ENCODE data around the gene COL6A2. TPM values are rescaled to one million over a fixed set of nuclear protein-coding genes. Genes with fewer than 3 reads are reported as not detected.

Gene COL6A2
- total and polyA plus RNA-seq, 10 of the 15 experiments (the other 5 are each of a cell fraction or from before 2014, with no cell fraction given) = 0.16 to 1.3 (median 0.34) TPM; not detected in 7

DNA sequence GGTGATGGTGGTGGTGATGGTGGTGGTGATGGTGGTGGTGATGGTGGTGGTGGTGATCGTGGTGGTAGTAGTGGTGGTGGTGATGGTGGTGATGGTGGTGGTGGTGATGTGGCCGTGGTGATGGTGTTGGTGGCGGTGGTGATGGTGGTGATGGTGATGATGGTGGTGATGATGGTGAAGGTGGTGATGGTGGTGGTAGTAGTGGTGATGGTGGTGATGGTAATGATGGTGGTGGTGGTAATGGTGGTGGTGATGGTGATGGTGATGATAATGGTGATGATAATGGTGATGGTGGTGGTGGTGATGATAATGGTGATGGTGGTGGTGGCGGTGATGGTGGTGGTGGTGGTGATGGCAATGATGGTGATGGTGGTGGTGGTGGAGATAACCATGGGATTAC lies 6.8 kb upstream of the COL6A2 start:
- DNase-seq (ENCODE audit: low read depth, low spot score) = no peak
- H3K27ac ChIP-seq (ENCODE audit: control insufficient read depth, insufficient read depth) = no peak overlapping the region
- intact Hi-C loops (cut with micrococcal nuclease; ENCODE audit: unreplicated experiment) (no loop called here), in situ Hi-C loops (cut with MboI) (no loop called here)
- ATAC-seq = no peak
- H3K4me2 ChIP-seq (ENCODE audit: control insufficient read depth, insufficient read depth) = no peak overlapping the region
- H3K9me3 ChIP-seq (replicated peaks; ENCODE audit: control insufficient read depth, insufficient read depth, low read length) = no peaks in the 10 kb centered on the region; the same call in 2 of the 3 replicates
- no peaks in the 10 kb centered on the region for H4K20me1 ChIP-seq (ENCODE audit: control insufficient read depth, insufficient read depth)
- no peaks in the 10 kb centered on the region for H3K79me2 ChIP-seq (ENCODE audit: control insufficient read depth, insufficient read depth, low read length)
- no peaks in the 10 kb centered on the region for H3K4me1 ChIP-seq (ENCODE audit: control insufficient read depth, insufficient read depth, low read length)
- FAIRE-seq = no peak
- H3K36me3 ChIP-seq (ENCODE audit: control insufficient read depth in 2 of 2, insufficient read depth in 2 of 2, low read length in 1 of 2) = no peaks in the 10 kb centered on the region
- H3K27me3 ChIP-seq (replicated peaks in 1 of 2; ENCODE audit: control insufficient read depth in 2 of 2, insufficient read depth in 2 of 2, low read length in 1 of 2) = no peaks in the 10 kb centered on the region
- no TSS peak for BruUV-seq (replicated peaks)
- ChIA-PET SMC1A (ENCODE audit: uncharacterized antibody, unreplicated experiment) (no interaction called here), POLR2A (no interaction called here), CTCF (no interaction called here), RAD21 (ENCODE audit: unreplicated experiment) (no interaction called here)
- no peak for TF ChIP-seq ZNF622 (IDR thresholded peaks at IDR 0.05)
- TF ChIP-seq YBX1 (IDR thresholded peaks at IDR 0.05) = no peak
- TF ChIP-seq SP1 (IDR thresholded peaks at IDR 0.05; ENCODE audit: low read depth, low read length) = no peak
- TF ChIP-seq MEF2B (IDR thresholded peaks at IDR 0.05; ENCODE audit: partially characterized antibody, poor library complexity, severe bottlenecking) = no peak
- no peak for TF ChIP-seq EED (IDR thresholded peaks at IDR 0.05; ENCODE audit: low read depth)
- no peak for TF ChIP-seq CBX5 (IDR thresholded peaks at IDR 0.05; ENCODE audit: low read depth)
- no peak for TF ChIP-seq SMAD1 (IDR thresholded peaks at IDR 0.05; ENCODE audit: low read depth, partially characterized antibody)
- TF ChIP-seq ETV6 (conservative IDR thresholded peaks at IDR 0.05 in 1 of 2, IDR thresholded peaks at IDR 0.05 in 1 of 2; ENCODE audit: borderline replicate concordance in 1 of 2, low read depth in 1 of 2) = no peak
- TF ChIP-seq NR2F1 (conservative IDR thresholded peaks at IDR 0.05) = no peak
- TF ChIP-seq TCF7 (IDR thresholded peaks at IDR 0.05; ENCODE audit: borderline replicate concordance) = no peak
- 41% methylated on average over 4 of the region's 4 CpGs for WGBS (ENCODE audit: insufficient coverage, insufficient replicate concordance, low lambda C conversion rate, missing lambda C conversion rate)
- no peak overlapping the region for H2AFZ ChIP-seq (ENCODE audit: control insufficient read depth, low read depth, low read length)
- no peak overlapping the region for H3K4me3 ChIP-seq
- H3K9ac ChIP-seq (ENCODE audit: control insufficient read depth, insufficient read depth, low read length) = no peak overlapping the region

DNA sequence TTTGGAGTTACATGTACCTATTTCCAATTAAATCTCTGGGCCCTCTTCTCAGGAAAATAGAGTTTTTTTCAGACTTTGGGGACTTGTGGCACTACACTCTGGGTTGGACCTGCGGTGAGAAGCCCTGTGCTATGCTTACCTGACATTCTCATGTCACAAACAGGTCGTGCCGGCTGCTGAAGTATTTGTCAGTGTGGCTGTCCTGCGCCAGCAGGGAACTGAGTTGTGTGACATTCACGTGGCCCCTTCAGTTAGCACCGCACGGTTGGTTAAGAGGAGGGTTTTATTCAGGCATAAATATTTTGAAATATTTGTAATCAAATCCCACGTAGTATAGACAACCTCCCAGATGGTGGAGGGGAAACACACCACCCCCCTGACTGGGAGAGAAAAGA lies 6.3 kb upstream of the COL6A2 start:
- BruUV-seq (replicated peaks) = no TSS peak
- intact Hi-C loops (cut with micrococcal nuclease; ENCODE audit: unreplicated experiment) = no loop called here
- Histone ChIP-seq H3K4me2 (ENCODE audit: control insufficient read depth, insufficient read depth) (no peak overlapping the region), H3K9me3 (replicated peaks; ENCODE audit: control insufficient read depth, insufficient read depth, low read length) (no peaks in the 10 kb centered on the region; the same call in 2 of the 3 replicates), H3K9ac (ENCODE audit: control insufficient read depth, insufficient read depth, low read length) (no peak overlapping the region), H3K4me3 (no peak overlapping the region), H4K20me1 (ENCODE audit: control insufficient read depth, insufficient read depth) (no peaks in the 10 kb centered on the region), H3K27me3 (replicated peaks in 1 of 2; ENCODE audit: control insufficient read depth in 2 of 2, insufficient read depth in 2 of 2, low read length in 1 of 2) (no peaks in the 10 kb centered on the region), H3K36me3 (ENCODE audit: control insufficient read depth in 2 of 2, insufficient read depth in 2 of 2, low read length in 1 of 2) (no peaks in the 10 kb centered on the region), H3K79me2 (ENCODE audit: control insufficient read depth, insufficient read depth, low read length) (no peaks in the 10 kb centered on the region), H2AFZ (ENCODE audit: control insufficient read depth, low read depth, low read length) (no peak overlapping the region), H3K4me1 (ENCODE audit: control insufficient read depth, insufficient read depth, low read length) (no peaks in the 10 kb centered on the region), H3K27ac (ENCODE audit: control insufficient read depth, insufficient read depth) (no peak overlapping the region)
- FAIRE-seq = no peak
- in situ Hi-C loops (cut with MboI) = no loop called here
- WGBS (ENCODE audit: insufficient coverage, insufficient replicate concordance, low lambda C conversion rate, missing lambda C conversion rate) = 55% methylated on average over 8 of the region's 8 CpGs
- no peak for DNase-seq (ENCODE audit: low read depth, low spot score)
- no peak for ATAC-seq
- CTCF ChIA-PET = no interaction called here
- RAD21 ChIA-PET (ENCODE audit: unreplicated experiment) = no interaction called here
- SMC1A ChIA-PET (ENCODE audit: uncharacterized antibody, unreplicated experiment) = no interaction called here
- POLR2A ChIA-PET = no interaction called here
- TF ChIP-seq, protein P1, sequence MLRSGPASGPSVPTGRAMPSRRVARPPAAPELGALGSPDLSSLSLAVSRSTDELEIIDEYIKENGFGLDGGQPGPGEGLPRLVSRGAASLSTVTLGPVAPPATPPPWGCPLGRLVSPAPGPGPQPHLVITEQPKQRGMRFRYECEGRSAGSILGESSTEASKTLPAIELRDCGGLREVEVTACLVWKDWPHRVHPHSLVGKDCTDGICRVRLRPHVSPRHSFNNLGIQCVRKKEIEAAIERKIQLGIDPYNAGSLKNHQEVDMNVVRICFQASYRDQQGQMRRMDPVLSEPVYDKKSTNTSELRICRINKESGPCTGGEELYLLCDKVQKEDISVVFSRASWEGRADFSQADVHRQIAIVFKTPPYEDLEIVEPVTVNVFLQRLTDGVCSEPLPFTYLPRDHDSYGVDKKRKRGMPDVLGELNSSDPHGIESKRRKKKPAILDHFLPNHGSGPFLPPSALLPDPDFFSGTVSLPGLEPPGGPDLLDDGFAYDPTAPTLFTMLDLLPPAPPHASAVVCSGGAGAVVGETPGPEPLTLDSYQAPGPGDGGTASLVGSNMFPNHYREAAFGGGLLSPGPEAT (IDR thresholded peaks at IDR 0.05; ENCODE audit: low read depth) = no peak
- TF ChIP-seq CREB1 (IDR thresholded peaks at IDR 0.05; ENCODE audit: low read depth) = no peak
- TF ChIP-seq, protein P2, sequence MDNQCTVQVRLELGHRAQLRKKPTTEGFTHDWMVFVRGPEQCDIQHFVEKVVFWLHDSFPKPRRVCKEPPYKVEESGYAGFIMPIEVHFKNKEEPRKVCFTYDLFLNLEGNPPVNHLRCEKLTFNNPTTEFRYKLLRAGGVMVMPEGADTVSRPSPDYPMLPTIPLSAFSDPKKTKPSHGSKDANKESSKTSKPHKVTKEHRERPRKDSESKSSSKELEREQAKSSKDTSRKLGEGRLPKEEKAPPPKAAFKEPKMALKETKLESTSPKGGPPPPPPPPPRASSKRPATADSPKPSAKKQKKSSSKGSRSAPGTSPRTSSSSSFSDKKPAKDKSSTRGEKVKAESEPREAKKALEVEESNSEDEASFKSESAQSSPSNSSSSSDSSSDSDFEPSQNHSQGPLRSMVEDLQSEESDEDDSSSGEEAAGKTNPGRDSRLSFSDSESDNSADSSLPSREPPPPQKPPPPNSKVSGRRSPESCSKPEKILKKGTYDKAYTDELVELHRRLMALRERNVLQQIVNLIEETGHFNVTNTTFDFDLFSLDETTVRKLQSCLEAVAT (IDR thresholded peaks at IDR 0.05) = no peak
- no peak for TF ChIP-seq CREM (IDR thresholded peaks at IDR 0.05; ENCODE audit: low read depth)
- no peak for TF ChIP-seq STAT1 (conservative IDR thresholded peaks at IDR 0.05)
- TF ChIP-seq PML (IDR thresholded peaks at IDR 0.05; ENCODE audit: low read length) = no peak
- TF ChIP-seq SMAD5 (IDR thresholded peaks at IDR 0.05; ENCODE audit: low read depth) = no peak
- no peak for TF ChIP-seq BCL11A (IDR thresholded peaks at IDR 0.05; ENCODE audit: low read depth, low read length)
- no peak for TF ChIP-seq TCF3 (IDR thresholded peaks at IDR 0.05; ENCODE audit: borderline replicate concordance, insufficient read depth, low read depth, low read length)
- no peak for TF ChIP-seq IKZF1 (conservative IDR thresholded peaks at IDR 0.05)
